ENCODE data around the gene KCNJ6.

The KCNJ6 gene

DNA sequence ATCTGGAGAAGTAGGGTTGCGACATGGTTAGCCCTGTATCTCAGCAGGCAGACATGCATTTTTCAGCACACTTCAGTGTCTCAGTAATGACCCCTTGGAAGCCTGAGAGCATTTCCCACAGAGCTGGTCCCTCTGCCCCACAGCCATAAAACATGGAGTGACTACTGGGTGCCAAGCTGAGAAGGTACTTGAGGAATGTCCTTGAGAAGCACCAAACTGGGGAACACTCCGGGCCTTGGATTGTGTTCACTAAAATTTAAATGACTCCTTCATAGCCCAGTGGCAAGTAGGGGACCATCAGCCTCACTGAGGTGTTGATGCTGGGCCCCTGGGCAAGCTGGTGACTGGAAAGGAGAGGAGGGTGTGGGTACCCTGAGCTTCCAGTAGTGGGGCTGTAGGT is 54.7 kb downstream of the KCNJ6 start:
- DNase-seq: no peak

DNA sequence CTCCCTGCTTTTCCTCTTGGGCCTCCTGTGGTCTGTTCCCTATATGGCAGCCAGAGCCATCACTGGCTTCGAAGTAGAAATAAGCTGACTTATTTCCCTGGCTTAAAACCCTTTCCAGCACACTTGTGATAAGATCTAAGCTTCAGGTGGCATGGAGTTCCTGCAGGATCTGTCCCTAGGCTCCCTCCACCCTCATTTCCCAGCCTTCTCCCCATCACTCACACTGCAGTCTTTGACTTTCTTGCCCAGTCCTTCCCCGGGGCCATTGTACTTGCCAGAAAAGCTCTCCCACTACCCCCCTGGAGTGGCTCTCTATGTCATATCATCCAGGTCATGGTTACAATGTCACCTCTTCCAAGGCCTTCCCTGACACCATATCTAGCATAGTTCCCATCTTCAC is 55.8 kb downstream of the KCNJ6 start:
- DNase-seq: no peak

DNA sequence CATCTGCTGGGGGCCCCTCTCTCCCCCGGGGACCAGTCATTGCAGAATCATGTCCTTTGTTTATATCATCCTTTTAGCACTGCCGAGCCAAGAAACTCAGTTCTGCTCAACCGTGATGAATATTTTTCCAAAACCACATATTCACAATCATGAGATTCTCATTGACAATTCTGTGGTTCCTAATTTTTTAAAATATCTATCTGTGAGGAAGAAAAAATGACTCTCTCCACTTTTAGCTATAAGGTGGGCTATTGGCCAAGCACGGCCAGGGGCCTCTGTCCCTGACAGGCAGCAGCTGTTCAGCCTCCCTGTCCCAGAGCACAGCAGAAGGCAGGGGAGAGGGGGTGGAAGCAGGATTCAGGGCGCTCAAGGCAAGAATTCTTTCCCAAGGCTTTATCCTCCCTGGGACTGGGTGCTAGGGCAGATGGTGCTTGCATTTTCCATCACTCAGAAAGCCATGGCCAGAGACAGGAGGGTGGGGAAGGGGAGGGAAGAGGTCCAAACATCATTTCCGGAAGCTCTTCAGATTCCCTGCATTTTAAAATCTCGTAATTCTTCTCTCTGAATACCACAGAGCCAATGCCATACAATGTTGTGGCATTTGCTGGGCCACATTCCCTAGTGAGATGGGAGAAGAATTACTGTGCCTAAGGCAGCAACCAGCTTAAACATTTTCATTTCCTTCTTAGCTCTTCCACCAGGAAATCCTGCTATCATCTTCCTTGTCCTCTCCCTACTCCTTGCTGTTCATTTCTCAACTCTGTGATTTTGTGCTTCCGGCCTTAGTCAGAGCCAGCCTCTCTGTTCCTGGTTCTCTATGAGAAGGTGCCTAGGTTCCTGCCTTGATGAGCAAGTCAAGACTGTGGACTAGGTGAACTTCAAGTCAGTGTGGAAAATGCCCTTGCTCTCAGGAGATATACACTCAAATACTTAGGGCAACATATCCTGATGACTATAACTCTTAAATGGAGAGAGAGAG is 60.3 kb downstream of the KCNJ6 start:
- no peak for DNase-seq

DNA sequence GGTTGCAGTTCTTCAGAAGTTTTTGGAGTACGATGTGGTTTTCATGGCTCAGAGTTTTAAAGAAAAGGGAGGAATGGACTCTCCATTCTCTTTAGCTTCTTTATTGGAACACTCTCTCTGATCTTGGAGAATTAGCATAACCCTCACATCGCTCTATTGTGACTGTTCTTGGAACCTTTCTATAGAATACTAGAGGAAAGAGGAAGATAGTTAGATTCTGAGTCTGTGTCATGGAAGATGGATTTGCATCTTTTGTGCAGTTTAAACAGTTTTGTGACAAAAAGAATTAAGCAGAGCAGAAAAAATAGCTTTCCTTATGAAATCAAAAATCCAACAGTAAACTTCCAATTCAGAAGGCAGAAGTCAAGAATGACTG is 61.0 kb downstream of the KCNJ6 start:
- no peak for DNase-seq

DNA sequence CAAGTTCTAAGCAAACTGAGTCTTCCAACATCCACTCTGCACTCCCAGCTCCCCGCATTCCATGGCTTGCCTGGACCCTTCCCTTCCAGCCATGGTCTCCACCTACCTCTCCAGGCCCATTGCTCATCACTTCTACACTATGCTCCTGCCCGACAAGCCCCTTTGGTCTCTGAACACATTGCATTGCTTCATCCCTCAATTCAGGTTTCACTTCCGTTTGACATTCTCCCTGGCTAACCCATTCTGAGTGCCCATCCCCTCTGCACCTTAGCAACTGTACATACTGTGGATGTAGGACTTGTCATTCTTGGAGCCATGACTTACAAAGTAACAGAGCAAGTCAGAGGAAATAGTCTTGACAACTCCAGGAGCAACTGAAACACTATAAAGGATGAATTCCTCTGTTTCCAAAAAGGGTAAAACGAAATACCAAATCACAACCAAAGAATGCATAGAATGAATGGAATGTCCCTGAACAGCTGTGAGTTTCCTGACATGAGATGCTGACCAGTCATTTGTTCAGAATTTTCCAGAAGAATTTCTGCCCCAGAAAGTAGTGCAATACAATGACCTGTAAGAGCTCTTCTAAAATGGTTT is 66.7 kb downstream of the KCNJ6 start:
- DNase-seq: peak; percentile 36

DNA sequence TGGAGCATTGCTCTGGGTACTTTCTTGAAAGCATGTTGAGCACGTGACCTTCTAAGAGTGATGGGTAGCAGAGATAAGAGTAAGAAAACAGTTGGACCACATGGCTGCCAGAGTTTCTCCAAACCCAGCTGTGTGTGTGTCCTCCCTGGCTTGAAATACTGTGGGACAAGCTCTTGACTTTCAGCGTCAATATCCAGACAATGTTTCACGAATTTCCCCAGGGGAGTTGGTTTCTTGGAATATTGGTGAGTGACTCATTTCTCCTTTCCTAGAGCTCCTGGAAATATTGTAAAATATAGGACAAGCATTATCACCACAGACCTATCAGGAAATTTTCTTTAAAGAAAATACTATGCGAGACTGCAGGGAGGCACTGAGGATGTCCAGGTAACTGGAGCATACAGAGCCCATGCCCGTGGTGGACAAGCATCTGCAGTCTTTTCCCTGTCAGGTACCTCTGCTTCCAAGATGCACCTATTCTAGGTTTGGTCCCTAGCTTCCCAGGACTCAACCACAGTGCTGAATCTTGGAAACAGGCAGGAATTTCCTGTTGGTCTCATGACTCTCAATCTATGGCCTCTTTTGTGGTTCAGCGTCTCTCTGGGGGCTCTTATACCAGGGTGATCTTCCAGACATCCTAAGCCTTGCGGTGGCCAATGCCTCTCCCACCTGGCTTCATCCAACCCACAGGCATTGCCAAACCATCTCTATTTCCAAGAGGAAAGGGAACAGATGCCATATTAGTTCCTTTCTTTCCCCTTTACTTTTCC is 67.4 kb downstream of the KCNJ6 start:
- no peak for DNase-seq

DNA sequence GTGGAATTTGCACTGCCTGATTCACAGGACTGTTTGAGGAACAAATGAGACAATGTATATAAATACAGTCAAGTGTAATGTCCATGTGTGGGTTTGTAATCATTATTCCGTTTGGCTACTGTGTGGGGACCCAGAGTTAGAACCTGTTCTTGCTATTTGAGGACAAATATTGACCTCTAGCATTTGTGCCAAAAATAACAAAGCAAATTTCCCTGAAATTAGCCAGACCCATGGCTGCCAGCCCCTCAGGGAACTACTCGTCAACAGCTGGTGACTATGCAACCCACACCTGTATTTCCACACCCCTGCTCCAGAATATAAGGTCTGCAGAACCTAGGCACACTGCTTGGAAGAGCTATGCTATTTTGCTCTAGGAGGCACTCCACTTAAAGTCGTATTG is 70.7 kb downstream of the KCNJ6 start:
- no peak for DNase-seq

DNA sequence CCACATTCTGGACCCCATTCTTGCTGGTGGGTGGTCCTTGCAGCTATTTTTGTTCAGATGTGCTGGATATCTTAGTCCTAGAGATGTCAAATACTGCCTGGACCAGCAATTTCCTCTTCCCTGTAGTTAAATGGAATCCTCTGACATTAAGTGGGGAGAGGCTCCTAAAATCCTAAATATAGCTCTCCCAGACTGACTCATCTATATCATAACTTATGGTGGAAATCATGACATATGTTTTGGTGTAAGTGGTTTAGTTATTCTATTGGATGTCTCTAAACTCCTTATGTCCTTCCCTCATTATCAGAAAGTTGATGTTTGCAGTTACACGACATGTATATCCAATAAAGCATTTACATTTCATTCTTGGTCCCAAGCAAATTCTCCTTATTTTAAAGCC is 73.1 kb downstream of the KCNJ6 start:
- no peak for DNase-seq

DNA sequence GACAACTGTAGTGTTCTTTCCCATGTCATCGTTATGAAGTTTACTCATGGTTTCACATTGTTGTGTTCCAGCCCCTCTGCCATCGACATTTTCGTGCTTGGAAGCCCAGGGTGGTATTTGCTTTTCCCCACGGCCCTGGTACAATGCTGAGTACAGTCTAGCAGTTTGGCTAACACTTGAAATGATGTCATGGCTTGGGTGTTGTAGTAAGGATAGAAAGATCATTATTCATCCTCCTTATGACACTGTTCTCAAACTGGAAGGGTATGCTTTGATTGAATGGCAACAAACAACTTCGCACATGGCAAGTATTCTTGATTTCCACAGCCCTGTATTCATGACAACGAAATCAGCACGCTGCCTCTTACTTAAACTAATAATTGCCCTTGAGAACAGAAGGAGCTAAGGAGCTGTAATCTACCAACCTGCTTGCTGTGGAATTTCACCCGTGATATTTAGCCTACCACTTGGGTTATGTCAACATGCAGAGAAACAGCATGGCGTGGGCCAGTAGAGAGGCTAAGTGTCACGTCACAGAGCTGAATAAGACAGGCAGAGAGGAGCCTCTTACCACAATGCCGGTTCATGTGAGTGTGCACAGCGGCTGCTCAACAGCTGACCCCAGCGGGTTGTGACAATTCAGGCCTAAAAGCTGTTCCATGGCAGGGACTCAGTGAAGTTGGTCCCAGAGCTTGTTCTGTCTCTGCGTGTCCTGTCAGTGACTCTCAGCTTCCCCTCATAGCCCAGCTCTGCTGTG is 73.9 kb downstream of the KCNJ6 start:
- DNase-seq: no peak

DNA sequence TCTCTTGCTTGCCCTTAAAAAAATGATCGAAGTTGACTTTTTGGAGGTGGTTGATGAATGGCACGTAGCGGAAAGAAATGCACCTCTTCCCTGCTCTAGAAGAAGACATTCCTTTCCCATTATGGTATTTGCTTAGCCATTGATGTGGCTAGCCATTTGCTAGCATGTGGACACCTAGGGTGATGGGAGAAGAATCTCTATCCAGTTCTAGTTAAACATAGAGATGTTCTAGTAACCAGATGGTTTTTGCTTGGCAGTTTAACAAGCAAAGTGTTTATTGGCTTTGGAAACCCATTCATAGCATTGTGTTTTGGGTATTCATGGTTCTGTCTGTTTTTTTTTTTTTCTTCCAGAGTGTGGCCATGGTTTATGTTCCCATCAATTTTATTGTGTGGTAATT is 78.9 kb downstream of the KCNJ6 start:
- no peak for DNase-seq

DNA sequence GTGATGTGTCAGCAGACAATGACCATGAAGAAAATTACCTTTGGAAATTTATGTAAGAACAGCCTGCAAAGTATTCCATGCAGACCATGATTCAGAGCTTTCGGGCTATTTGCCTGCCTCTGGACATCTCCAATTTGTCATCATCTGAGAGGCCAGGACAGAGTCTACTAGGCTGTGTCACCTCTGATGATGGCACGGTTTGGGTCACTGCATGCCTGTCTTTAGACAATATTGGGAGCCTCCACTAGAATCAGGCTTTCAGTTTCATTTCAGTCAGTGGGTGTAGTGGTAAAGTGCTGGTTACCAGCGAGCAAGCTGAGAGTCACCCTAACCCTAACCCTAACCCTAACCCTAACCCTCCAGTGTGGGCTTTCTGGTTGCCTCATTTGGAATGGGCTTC is 80.8 kb downstream of the KCNJ6 start:
- DNase-seq: no peak

DNA sequence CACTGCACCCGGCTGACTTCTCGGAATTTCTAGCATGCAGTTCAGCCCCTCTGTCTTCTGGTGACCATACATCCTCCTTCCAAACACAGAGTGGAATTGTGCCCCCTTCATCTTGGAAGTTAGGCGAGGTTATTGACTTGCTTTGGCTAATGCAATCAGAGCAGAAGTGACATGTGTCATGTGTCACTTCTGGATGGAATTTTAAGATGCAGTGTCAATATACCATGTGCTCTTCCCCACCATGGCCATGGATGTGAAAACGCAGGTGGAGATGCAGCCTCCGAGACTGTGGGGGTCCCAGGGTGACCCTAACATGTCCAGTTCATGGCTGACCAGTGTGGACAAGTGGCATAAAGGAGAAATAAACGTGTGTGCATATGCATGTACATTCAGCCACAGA is 83.0 kb downstream of the KCNJ6 start:
- no peak for DNase-seq

DNA sequence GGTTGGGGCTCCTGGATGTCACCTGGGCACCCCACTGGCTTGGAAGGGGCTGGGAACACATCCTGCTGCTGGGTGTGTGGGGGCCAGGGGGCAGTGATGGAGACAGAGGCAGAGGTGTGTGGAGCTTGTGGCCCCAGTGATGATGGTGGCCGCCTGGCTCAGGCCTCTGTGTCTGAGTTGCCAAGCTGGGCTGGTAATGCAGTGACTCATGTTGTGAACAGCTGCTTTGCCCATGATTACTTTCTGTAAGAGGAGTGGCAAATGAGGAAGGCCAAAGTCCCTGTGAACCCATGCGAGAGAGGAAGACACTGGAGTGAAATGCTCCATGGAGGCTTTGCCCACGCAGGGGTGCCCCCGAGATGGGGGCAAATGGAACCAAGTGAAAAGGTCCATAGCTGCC is 86.8 kb downstream of the KCNJ6 start:
- DNase-seq: peak; percentile 16

DNA sequence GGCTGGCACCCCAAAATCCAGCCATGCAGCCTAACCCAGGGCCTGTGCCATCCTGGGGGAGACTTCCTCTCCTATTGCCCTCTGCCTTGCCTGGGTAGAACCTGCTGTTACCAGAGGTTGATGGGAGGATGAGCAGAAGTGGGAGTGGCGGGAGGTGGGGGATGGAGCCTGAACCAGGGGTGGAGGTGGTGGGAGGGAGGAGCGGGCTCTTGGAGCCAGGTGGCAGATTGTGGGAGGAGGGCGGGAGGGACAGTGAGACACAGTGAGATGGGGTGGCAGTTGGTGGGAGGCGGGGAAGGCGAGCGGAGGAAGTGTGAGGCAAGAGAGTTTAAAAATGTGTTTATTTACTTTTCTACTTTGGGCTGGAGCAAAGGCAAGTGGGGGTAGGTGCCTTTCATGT is 87.3 kb downstream of the KCNJ6 start:
- DNase-seq: no peak

DNA sequence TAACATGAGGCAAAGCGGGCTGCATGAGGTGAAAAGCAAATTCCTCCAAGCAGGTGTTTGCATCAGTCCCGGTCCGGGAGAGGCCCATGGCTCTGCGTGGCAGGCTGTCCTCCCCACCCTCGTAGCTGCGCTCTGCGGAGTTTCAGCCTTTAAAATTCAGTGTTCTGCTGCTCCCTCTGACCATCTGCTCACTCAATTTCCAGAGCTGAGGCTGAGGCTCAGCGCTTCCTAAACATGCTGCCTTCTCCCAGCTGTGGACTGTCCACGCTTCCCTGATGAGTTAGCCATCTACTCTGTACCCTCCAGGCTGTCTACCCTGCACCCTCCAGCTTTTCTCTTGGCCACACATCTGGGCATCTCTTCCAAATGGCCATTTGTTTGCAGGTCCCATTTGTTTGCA is 87.7 kb downstream of the KCNJ6 start:
- no peak for DNase-seq

DNA sequence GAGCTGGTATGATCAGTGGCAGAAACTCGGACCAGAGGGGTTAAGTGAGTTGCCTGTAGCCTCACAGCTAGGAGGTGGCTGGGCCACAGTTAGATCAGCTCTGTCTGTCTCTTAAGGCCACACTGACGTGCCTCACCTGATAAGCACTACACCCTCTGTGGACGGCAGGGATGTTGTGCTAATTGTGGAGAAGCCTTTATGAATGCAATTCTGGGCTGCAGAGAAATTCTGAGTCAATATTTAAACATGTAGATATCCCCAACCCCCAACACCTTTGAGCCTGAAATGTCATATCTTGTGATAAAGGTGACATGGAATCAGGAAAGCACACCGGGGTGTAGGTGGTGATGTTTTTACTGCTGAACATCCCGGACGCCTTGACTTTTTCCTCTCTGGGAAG is 88.3 kb downstream of the KCNJ6 start:
- DNase-seq: no peak

DNA sequence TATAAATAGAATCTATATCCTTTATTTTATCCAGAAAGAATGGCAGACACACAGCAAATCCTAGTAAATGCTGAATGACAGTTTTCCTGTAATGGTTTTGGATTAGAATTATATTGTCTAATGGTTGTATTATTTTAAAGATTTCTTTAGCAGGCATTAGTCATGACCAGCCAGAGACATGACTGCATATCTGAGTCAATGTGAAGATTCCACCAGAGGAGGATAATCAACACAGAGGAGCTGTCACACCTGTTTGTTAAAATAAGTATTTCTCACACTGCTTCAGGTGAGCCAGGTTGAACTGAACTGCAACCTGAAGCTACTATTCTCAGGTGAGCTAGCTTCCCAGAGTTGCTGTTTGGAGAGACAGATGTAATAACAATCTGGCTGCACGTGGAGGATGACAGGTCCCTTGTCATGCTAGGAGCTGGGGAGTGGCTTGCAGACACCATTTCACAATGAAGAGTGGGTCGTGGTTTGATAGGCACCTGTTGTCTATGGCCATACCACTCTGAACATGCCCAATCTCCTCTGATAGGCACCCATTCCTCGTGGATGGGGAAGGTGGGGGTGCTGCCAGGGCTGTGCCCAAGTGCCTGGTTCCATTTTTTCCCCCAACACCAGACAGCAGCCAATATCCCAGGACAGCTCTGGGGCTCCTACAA is 94.3 kb downstream of the KCNJ6 start:
- no peak for DNase-seq

DNA sequence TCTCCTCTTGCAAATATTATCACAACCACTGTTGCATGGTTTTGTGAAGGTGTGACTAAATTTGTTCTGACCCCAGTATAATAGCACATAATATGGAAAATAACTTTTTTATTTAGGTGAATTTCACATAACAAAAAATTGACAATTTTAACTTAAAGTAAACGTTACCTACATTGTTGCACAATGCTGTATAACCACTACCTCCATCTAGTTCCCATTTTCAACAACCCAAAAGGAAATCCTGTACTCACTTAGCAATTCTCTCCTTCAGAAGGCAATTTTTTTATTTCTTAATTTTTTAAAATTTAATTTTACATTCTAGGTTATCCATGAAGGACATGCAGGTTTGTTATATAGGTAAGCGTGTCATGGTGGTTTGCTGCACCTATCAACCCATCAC is 95.2 kb downstream of the KCNJ6 start:
- no peak for DNase-seq

DNA sequence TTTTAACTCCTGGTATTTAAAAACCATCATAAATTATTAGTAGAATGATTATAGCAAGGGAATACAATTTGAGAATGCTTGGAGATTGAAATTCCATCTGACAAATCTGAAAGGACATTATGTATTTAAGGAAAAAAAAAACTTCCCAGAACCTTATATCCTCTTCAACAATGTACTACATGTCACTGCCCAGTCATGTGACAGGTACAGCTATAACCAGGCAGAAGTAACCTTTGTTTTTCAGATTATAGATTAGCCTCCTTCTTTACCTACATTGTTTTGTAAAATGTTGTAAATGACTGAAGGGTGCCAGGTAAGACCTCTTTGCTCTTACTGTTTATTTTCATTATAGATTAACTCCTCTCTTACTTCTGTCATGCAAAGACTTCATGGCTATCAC is 96.9 kb downstream of the KCNJ6 start:
- no peak for DNase-seq

DNA sequence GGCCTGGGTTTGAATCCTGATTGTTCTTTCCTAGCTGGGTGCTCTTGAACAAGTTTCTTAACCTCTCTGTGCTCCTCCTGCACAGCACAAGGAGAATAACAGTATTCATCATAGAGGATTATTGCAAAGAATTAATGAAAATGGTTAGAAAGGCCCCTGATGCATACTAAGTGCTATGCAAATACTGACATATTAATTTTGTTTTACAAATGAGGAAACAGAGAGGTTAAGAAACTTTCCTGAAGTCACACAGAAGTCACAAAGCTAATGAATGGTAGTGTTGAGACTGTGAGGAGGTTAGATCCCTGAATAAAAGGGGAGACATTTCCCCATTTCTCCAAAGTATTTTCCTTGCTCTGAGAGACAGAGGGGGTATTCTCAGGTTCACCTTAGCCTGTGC is 99.0 kb downstream of the KCNJ6 start:
- no peak for DNase-seq

DNA sequence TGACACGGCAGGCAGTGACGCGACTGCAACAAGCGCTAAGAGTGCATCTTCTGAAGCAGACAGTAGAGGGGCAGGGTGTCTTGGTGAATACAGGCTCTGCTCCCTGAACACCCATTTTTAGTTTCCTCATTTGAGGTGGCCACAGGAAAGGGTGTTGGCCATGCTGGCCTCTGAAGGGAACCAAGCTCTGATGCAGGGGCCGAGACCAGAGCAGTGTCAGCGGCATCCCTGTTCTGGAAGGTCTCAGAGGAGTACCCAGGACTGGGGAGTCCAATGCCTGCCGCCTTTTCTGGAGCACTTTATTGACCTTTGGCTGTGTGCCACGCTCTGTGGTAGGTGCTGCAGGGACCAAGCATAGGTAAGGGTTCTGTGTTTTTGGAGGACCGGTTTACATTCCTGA is 100.4 kb downstream of the KCNJ6 start:
- no peak for DNase-seq

DNA sequence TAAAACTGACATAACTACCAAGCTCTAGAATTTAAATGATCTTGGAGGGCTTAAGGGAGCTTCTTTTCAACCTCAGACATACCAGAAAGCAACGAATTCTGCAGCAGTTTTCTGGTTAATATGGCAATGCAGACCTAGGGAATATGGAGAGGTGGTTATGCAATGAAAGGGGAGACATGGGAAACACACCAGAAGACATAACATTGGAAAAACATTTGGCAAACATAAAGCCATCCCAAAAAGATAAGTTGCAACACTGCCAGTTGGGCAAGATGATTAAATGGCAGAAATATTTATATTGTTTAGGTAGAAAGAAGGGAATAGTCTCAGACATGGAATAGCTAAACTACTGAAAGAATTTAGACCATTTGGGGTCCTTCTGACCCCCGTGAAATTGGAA is 104.5 kb downstream of the KCNJ6 start:
- DNase-seq: no peak

DNA sequence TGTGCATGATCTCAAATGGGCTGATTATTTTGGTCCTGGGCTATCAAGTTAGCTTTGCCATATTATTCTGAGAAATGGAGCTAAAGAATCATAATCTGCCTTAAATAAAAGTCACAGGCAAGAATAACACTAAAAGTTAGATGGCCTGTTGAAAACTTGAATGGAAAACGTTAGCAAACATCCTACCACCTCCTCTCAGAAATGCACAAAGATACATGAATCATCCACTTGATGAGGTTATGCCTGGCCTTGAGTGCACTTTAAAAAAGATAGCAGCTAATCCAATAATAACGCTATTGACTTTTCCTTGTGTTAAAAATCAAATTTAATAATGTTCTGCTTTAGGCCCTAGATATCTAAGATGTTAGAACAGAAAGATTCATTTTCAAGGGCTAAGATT is 108.0 kb downstream of the KCNJ6 start:
- no peak for DNase-seq

All from NCI-H226 (cell line).